GM18907 (cell line): ENCODE measurements around the gene IPPK.

ENCODE experiments used
- ATAC-seq: cut with Tn5 transposase; IDR thresholded peaks from one replicate; pipeline ENCODE4 v1.9.1; 2021; ENCODE audit warnings: mild to moderate bottlenecking, moderate library complexity; ENCODE audit not compliant: unreplicated experiment

The IPPK gene

DNA sequence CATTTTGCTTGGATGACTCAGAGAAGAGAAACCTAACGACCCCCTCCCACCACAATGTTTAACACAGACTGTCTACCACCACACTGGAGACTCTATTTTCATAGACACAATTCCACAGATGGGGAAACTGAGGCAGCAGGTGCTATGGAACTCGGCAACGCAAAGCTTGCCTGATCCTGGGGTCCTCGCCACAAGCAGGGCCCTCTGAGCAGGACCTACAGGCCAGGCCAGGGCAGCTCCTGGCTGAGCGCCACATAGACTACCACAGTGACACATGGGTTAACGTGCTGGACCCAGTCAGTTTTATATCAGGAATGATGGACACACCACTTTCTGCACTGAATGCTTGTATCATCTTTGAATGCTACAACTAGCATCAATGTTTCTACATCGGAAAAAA, 11.8 kb downstream of the IPPK start:
- no peak for ATAC-seq

DNA sequence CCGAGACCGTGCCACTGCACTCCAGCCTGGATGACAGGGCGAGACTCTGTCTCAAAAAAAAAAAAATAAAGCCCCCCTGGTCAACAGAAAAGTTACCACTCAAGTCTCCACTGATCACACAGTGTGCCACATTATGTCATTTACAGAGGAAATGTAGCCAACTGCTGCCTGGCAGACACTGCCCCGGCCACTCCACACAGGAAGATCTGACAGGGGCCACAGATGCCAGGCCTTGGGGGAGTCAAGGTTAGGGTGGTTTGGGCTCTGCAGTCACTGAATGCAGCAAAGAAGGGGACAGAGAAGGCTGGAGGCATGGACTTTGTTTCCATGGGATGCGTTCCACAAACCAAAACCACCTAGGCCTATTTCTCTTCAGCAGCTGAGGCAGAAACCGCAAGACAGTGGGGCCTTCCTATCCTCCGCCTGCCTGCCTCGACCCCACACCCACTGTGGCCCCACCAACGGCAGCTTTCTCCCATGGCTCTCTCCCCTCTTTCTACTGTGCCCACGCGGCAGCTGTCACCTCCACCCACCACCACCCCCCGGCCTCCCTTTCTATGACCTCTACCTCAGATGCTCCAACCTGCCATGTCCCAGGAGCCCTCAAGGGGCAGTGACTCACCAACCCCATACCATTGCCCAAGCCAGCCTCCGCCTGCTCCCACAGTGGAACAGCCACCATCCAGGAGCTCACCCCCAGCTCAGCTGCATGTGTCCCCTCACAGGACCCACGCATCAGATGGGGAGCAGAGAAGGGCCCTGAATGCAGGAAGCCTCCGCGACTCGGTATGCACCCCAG, 12.4 kb downstream of the IPPK start:
- ATAC-seq, result no peak

DNA sequence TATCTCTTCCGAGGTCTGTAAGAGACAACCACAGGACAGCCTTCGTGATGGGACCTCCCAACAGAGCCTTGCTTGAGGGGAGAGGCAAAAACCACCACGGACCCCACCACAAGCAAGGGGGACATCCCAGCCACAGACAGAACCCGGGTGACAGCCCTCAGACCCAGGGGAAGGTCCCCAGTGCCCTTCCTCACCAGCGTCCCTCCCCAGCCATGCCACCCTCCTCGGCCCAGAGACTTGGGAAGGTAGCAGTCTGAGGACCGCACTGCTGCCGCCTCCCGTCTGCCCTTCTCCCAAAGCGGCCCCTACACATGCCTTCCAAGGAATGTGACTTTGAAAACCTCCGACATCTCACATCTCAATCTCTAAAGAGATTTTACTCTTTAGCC, 13.4 kb downstream of the IPPK start:
- no peak for ATAC-seq

DNA sequence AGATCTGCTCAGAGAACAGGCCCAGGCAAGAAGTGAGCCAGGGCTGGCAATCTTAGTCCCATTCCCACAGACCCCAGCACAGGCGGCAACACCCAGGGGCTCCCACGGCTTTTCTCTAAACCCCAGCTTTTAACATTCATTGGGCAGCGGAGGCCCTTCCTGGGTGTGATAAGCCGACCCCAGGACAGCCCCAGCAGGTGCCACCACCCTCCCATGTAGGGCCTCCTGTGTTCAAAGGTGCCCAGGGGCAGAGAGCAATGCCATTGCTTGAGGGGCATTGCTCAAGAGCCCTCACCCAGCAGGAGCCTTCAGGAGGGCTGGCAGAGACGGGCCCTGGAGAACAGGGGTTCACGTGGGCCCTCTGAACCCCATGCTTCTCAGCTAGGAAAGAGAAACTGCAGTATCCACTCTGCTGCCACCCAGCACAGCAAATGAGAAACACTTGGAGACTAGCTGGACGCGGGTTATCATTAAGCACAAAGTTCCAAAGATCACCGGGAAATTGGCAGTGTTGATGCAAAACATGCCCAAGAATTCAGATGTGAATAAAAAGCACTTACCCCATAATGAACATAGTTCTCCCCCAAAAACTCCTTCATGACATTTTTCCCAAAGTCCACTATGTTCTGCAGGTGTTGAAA, 13.9 kb downstream of the IPPK start:
- ATAC-seq, result no peak

DNA sequence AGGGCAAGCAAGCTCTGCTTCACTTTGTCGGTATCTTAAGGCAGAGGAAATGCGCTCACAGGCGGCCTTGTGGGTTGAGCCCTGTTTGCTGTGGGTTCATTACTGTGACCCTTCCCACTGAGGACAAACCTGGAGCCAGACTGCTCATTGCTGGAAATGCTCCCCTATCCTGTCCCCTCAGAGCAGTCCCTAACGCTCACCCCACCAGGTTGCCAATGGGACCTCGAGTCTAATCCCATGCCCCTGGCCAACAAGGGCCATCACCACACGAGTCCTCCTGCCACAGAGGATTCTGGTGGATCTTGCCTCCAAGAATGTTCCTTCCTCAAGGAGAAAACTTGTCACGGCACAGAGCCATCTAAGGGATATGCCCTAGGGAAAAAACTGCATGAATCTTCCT, 14.6 kb downstream of the IPPK start:
- no peak for ATAC-seq

DNA sequence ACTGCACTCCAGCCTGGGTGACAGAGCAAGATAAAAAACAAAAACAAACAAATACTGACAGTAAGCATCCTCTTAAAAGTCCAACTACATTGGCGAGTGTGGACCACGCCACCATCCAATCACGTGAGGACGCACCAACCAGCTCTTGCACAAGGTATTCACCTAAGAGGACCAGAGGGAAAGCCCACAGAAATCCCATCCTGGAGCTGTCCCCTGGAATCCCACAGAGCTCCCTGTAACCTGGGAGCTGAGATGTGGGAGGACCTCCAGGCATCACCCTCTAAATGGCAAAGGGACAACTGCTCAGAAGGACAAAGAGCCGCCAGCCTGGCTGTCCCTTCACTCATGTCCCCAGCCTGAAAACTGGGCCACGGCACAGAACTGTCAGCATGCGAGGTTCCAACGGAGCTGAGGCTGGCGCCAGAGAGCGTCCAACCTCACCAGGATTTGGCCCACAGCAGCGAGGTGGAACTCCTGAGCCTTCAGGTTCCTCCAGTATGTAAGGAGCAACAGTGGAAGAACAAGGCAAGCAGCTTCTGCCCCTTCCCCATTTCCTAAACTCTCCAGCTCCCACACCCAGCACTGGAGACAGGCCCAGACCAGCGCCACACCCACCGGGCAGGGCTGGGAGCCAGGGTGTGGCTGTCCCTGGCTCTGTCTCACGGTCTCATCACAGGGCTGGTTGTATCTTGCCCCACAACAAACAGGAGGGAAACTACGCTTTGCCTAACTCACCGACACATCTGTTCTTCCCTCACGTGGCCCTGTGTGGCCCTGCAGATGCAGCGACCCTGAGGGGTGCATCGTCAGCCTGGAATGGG, 15.2 kb downstream of the IPPK start:
- ATAC-seq, result no peak

DNA sequence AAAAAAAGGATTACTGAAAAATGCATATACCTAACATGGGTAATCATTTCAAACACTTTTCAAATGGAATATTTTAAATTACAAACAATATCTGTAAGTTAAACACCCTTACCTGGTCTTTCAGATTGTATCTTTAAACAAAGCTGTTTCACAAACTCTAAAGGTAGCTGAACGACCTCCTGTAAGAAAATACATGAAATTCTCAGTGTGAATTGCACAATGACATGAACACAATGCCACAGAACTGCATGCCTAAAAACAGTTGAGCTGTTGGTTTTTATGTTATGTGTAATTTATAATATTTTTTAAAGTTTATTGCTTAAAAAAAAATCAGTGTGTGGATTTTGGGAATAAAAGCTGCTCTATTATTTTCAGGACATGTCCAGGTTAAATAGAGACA, 17.5 kb downstream of the IPPK start:
- ATAC-seq, result no peak

DNA sequence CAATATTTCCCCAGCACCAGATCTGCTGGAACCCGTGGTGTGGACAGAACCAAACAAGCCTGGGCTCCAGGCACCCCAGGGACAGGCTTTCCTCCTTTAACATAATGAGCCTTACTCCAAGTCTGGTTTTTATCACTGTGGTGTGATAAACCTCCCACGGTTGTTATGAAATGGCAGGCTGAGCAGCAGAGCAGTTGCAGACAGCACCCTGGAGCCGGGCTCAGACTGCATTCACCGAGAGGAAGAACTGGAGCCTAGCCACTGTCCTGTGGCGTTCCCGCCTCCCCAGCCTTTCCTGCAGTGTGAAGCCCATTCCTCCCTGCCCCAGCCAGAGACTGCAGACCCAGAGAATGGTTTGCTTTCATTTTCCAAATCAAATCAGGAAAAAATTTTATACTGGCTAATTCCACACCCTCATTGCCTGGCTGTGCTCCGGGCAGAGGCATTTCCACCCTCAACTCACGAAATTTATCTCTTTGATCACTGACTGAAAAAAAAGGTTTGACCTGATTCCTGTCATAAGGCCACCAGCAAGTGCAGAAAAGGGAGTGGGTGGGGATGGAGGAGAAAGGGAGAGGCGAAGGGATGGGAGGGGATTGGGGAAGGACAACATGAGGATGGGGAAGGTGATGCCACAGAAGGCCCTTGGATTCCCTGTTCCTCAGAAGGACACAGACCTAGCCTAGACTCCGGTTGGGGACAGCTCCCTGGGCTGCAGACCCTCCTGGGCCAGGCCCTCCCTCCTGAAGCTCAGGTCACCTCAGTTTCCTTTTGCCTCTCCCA, 18.9 kb downstream of the IPPK start:
- ATAC-seq, result no peak

DNA sequence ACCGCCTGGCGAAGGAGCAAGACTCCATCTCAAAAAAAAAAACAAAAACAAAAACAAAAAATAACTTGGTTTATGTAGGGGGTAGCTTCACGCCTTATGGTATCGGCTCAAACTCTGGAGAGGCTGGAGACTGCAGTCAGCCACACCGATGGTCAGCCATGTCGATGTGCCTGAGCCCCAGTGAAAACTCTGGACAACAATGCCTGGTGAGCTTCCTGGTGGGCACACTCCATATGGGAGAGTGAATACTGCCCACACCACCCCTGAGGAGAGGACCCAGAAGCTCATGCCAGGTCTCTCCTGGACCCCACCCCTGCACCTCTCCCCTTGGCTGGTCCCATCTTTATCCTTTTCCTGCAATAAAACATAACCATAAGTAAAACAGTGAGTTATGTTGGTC, 19.6 kb downstream of the IPPK start:
- ATAC-seq, result no peak

DNA sequence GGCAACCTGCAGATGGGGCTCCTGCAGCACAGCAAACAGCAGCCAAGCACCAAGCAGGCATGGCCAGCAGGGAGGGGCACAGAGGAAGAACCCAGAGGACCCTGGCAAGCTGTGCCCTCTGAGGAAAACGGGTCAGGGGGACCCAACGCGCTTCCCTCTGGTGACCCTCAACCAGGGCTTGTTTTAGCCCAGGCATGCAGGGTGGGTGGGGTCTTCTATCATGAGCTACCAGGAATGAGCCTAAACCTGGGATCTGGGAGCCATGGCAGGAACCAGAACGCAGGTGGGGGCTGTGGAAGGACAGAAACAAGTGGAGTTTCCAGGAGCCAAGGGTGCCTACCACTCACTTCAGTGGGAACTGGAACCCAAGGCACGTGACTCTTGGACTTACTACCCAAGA, 20.9 kb downstream of the IPPK start:
- no peak for ATAC-seq

DNA sequence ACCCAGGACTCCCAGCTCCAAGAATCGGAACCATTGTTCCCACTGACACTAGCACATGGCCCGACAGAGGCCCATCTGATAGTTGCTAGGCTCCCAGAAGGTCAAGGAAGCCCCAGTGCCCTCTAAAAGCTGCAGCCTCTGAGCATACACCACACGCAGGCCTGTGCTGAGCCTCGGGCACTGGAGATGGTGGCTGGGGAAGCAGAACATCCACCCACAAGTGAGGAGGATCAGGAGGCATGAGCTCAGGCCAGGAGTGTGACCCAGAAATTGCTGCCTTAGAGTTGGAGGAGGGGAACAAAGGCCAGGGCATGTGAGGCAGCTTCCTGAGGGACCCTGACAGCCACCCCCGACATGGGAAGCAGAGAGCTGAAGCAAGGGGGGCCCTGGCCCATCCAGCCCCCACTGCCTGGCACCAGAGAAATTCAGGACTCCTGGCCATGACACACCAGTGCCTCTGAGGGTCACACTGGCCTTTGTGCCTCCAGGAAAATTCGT, 21.4 kb downstream of the IPPK start:
- no peak for ATAC-seq

DNA sequence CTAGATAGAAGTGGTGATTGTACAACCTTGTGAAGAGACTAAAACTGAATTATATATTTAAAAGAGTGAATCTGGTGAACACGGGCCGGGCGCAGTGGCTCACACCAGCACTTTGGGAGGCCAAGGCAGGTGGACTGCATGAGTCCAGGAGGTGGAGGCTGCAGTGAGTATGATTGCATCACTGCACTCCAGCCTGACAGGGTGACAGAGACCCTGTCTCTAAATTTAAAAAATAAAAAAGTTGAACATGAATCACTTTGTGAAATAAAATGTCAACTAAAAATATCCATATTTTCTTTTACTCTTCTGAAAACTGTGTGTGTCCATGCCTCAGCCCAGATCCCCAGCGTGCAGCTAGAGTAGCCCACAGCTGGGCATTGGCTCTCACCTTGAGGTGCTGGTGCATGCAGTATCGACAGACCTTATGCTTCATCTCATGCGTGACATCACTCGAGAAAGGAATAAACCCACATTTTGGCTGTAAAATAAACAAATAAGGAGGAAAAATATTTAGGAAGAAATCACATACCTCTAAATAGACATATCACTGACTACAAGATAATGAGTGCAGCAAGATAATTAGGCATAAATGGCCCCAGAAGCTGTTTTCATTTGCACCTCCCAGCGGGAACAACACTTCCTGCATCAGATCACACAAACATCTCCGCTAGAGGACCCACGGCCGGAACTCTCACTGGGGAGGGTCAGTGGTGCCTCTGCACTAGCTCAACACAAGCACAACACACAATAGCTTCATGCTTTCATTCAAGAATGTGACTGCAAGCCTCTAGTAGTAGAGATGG, 22.1 kb downstream of the IPPK start:
- no peak for ATAC-seq

DNA sequence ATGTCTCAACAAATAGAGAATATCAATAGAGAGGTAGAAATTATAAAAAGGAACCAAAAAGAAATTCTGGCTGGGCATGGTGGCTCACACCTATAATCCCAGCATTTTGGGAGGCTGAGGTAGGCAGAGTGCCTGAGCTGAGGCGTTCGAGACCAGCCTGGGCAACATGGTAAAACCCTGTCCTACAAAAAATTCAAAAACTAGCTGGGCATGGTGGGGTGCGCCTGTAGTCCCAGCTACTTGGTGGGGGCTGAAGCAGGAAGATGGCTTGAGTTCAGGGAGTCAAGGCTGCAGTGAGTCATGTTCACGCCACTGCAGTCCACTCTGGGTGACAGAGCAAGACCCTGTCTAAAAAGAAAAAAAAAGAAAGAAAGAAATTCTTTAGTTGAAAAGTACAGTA, 24.9 kb downstream of the IPPK start:
- no peak for ATAC-seq

DNA sequence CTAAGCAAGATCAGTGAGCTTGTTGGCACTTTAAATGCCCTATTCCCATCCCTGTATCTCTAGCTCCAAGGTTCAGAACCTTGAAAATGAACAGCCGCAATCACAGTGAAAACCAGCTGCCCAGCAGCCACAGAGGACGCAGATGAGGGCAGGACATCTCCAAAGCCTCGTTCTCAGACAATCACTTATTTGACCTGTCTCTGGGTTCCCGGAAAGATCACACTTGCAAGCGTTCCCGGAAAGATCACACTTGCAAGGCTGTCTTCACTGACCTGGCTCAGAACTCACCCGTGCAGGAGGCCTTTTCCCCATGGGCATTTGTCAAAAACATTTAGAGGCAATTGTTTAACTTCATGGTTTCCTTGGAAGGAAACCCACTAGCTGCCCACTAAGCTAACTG, 25.7 kb downstream of the IPPK start:
- no peak for ATAC-seq

DNA sequence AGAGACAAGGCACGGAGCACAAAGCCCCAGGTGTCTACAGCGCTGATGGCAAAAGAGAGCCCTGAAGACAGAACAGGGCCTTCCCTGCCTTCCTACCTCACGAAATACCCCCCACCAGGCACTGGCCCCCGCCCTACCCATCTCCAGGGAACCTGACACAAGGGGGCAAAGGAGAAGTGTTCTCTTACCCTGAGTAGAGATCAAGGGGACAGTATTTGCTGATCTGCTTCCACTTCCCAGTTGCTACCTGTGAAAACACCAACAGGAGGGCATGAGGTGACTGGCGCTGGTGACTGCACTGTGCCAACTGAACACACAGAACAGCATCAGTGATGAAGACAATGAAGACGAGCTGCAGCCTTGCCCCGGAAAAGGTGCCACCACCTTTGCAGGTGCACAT, 27.4 kb downstream of the IPPK start:
- ATAC-seq, result no peak

DNA sequence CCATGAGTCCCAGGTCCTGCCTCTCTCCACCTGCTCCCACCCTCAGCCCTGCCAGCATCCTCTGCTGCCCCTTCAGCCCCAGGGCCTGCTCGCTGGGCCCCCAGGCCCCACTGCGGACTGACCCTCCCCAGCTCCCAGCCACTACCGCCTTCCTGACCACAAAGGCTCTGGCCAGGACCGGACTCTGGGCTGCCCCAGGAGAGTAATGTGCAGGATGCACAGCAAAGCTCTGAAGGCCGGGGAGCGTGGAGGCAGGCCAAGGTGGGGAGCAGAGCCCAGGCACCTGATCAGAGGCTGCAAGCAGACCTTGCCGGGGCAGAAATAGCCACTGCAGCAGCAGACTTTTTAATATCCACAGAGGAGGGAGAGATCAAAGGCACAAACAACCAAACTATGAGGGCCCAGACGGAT, 27.9 kb downstream of the IPPK start:
- no peak for ATAC-seq

DNA sequence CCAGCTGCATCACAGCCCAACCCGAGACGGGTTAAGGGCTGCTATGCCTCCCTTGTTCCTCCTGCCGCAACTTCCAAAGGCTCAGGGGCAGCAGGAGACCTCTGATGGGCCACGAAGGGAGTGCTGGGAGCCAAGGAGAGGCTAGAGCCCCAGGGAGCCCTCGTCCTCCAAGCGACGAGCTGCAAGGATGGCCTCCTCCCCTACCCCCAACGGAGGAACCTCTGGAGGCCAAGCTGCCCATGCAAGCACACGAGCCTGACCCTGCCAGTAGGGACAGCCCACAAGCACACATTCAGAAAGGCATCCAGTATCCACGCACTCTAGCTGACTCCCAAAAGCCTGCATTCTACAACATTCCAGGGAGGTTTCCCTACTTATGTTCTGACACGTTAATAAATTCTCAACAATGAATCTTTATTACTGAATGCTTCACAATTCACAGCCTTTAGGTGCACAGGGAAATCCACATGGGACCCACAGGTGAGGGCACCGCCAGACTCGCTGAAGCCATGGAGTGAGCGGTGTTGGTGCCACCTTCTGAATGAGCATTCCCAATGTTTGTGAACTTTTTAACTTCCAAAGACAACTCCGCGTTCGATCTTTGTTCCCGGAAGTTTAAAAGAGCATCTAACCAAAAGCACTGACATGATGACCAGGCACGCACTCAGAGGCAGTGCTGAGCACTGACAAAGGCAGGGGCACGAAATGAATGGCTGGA, 28.7 kb downstream of the IPPK start:
- ATAC-seq, result no peak

DNA sequence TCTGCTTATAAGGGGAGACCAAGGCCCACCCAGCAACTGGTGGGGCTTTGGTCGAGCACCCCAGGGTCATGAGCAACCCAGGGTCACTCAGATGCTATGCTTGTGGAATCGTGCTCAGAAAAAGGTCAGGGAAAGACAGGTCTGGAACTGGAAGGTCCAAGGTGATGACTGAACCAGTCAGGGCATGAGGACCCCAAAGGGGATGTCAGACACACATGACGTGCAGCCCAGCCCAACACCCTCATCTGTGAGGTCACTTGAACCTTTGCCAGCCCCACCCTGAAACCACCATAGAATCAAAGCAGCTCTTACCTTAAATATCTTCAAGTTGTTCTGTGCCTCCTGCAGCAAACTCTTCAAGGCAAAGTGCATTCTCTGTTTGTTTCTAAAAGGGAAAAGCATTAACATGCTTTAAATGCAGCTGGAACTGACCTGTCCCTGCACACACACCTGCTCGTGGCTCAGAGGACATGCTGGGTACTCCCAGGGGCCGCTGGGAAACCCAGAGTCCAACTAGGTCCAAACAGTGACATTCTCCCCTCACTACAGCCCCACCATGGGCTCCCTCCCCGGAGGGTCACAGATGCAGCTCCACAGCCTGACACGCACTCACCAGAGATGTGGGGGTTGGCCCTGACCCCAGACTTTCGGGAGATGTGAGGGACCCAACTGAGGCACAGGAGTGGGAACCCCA, 29.4 kb downstream of the IPPK start:
- ATAC-seq, result no peak

DNA sequence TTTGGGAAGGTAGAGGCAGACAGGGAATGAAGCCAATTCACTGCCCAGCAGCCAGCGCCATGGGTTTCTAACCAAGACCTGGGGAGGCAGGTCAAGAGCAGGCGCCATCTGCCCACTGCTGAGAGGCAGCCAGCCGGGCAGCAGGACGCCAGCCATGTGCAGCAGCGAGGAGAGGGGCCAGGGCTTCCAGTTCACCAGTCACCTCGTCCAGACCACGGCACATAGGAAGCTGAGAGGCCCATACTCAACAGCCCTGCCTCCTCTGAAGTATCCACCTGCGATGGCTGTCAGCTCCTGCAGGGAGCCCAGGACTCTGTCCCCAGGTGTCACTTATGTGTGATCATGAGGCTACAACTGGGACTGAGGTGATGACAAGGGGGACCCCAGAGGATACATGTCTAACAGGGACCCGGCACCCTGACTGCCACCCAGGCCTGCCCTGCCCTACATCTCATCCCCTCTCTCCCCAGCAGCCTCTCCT, 30.1 kb downstream of the IPPK start:
- ATAC-seq, result no peak
